CD14-positive monocyte (primary cell): ENCODE results near the gene CASK. TPM values are rescaled to one million over a fixed set of nuclear protein-coding genes. Genes with fewer than 3 reads are reported as not detected.

ENCODE experiments used
- DNase-seq, 3 donors: peaks; one replicate each; pipeline ENCODE4 v3.0.0-alpha.2; 2011 to 2022
- H2AFZ ChIP-seq: 2 replicates; pipeline ENCODE4 v1.6.0; 2012; ENCODE audit warnings: mild to moderate bottlenecking, low read depth, low read length, inconsistent platforms; ENCODE audit not compliant: insufficient read depth, poor library complexity, severe bottlenecking
- H3K27ac ChIP-seq, 2 donors: 1 replicate in 1 of 2; 2 replicates in 1 of 2; pipeline ENCODE4 v1.5.1; 2012 to 2013; ENCODE audit warnings: low read length in 2 of 2, control low read depth in 1 of 2, inconsistent platforms in 1 of 2, low read depth in 1 of 2, mild to moderate bottlenecking in 1 of 2
- H3K27me3 ChIP-seq, 2 donors: one replicate each; pipeline versions ENCODE4 v1.6.0 to v1.6.1; 2011 to 2013; ENCODE audit warnings: low read length in 2 of 2; ENCODE audit not compliant: control insufficient read depth in 2 of 2, insufficient read depth in 2 of 2
- H3K36me3 ChIP-seq, 2 donors: replicated peaks in 1 of 2; 1 replicate in 1 of 2; 2 replicates in 1 of 2; pipeline versions ENCODE4 v1.5.1 to v1.6.1; 2012 to 2013; ENCODE audit warnings: low read length in 2 of 2, control low read depth in 1 of 2, inconsistent platforms in 1 of 2, mild to moderate bottlenecking in 1 of 2; ENCODE audit not compliant: insufficient read depth in 2 of 2, control insufficient read depth in 1 of 2
- H3K4me1 ChIP-seq, 2 donors: 1 replicate in 1 of 2; 2 replicates in 1 of 2; pipeline versions ENCODE4 v1.5.1 to v1.6.1; 2012 to 2013; ENCODE audit warnings: low read length in 2 of 2, control low read depth in 1 of 2, inconsistent platforms in 1 of 2, mild to moderate bottlenecking in 1 of 2, moderate library complexity in 1 of 2; ENCODE audit not compliant: insufficient read depth in 2 of 2, control insufficient read depth in 1 of 2
- H3K4me2 ChIP-seq: replicated peaks from 2 replicates; pipeline ENCODE3; 2012; ENCODE audit warnings: low read length, moderate library complexity, mild to moderate bottlenecking; ENCODE audit not compliant: poor library complexity, severe bottlenecking; ENCODE audit errors: extremely low read depth
- H3K4me3 ChIP-seq, 3 experiments: fragments of 200-600 bp in 1 of 3; sonication (generic) in 1 of 3; replicated peaks in 1 of 3; 1 replicate in 2 of 3; 2 replicates in 1 of 3; pipeline ENCODE4 v1.5.1; 2011 to 2013; ENCODE audit warnings: low read length in 3 of 3, mild to moderate bottlenecking in 3 of 3, control low read depth in 2 of 3, low read depth in 2 of 3, inconsistent platforms in 1 of 3, moderate library complexity in 1 of 3
- H3K79me2 ChIP-seq: 2 replicates; pipeline ENCODE4 v1.6.0; 2012; ENCODE audit warnings: mild to moderate bottlenecking, control low read depth, inconsistent platforms, low read length, moderate library complexity; ENCODE audit not compliant: insufficient read depth
- H3K9ac ChIP-seq: 2 replicates; pipeline ENCODE4 v1.6.0; 2017; ENCODE audit warnings: low read length, mild to moderate bottlenecking; ENCODE audit not compliant: insufficient read depth, poor library complexity, severe bottlenecking
- H3K9me3 ChIP-seq, 2 donors: replicated peaks in 1 of 2; 1 replicate in 1 of 2; 2 replicates in 1 of 2; pipeline versions ENCODE4 v1.5.1 to v1.6.1; 2012 to 2013; ENCODE audit warnings: low read length in 2 of 2, control low read depth in 1 of 2; ENCODE audit not compliant: control insufficient read depth in 1 of 2, insufficient read depth in 1 of 2
- H4K20me1 ChIP-seq: 2 replicates; pipeline ENCODE4 v1.6.0; 2012; ENCODE audit warnings: mild to moderate bottlenecking, low read length, control low read depth, moderate library complexity; ENCODE audit not compliant: insufficient read depth
- H3K27ac Mint-ChIP-seq, 7 donors: one replicate each; pipeline ENCODE4 v1.8.0; 2020; ENCODE audit warnings: mild to moderate bottlenecking in 7 of 7, mixed read lengths in 7 of 7, moderate library complexity in 6 of 7, inconsistent platforms in 2 of 7
- H3K27me3 Mint-ChIP-seq, 3 donors: one replicate each; pipeline ENCODE4 v1.8.0; 2021 to 2022; ENCODE audit warnings: low read depth in 3 of 3, mild to moderate bottlenecking in 3 of 3, mixed read lengths in 3 of 3, moderate library complexity in 3 of 3, inconsistent platforms in 1 of 3
- H3K36me3 Mint-ChIP-seq, 2 donors: one replicate each; pipeline ENCODE4 v1.8.0; 2020; ENCODE audit warnings: mixed read lengths in 2 of 2, inconsistent platforms in 1 of 2, mild to moderate bottlenecking in 1 of 2
- H3K4me1 Mint-ChIP-seq: one replicate; pipeline ENCODE4 v1.8.0; 2020; ENCODE audit warnings: mild to moderate bottlenecking, mixed read lengths
- H3K4me3 Mint-ChIP-seq, 2 donors: one replicate each; pipeline ENCODE4 v1.8.0; 2020; ENCODE audit warnings: mild to moderate bottlenecking in 2 of 2, mixed read lengths in 2 of 2, moderate library complexity in 1 of 2
- H3K9me3 Mint-ChIP-seq, 7 donors: one replicate each; pipeline ENCODE4 v1.8.0; 2020 to 2022; ENCODE audit warnings: mixed read lengths in 7 of 7, mild to moderate bottlenecking in 6 of 7, moderate library complexity in 6 of 7, inconsistent platforms in 2 of 7
- WGBS: methylation state at CpG from one replicate; pipeline ENCODE4 v1.1.5; 2013; ENCODE audit warnings: missing lambda C conversion rate; ENCODE audit not compliant: insufficient coverage; 5-methylcytosine and 5-hydroxymethylcytosine counted together
- intact Hi-C, 2 donors: fragments of 100-400 bp; cut with micrococcal nuclease; formaldehyde crosslinking; loops; one replicate each; pipeline versions ENCODE4 v1.15.0 to v1.15.1; 2023
- polyA plus RNA-seq, 3 donors: library from polyadenylated mRNA; depleted of rRNA in 1 of 3; unstranded in 2 of 3; stranded (reverse) in 1 of 3; fragments of 300-500 nt in 2 of 3; fragments of >200 nt in 1 of 3; fragmentation: Illumina TruSeq in 2 of 3; gene quantifications; 1 replicate in 2 of 3; 2 replicates in 1 of 3; pipeline ENCODE4 v1.2.3, GENCODE V29; 2012 to 2021
- TF ChIP-seq, protein P1 (sequence below): fragments of 200-600 bp; IDR thresholded peaks from one replicate; pipeline ENCODE4 v1.8.0; 2022; ENCODE audit warnings: antibody characterized with exemption, mild to moderate bottlenecking

Gene CASK
- polyA plus RNA-seq, 3 donors = 0.48 to 7.4 (median 2.5) TPM

DNA sequence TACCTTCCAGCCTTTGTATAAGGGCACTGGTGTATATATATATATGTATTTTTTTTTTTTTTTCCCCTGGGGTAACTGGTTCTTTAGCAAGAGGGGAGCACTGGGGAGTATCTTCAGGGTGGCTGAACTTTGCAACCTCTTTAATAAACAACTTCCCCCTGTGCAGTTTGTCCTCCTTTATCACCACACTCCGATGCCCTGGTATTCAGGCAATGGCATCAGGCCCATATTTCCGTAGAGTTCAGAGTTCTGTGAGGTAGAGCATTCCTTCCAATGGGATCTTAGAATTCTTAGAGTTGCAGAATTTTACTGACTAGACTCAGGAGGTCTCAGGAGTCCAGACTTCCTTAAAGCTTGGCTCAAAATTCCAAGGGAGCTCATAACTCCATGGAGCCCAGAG is 451.6 kb downstream of the CASK start:
- peaks cover 0 to 16% (median 4%) of the 10 kb centered on the region in 7 donors for H3K9me3 Mint-ChIP-seq

DNA sequence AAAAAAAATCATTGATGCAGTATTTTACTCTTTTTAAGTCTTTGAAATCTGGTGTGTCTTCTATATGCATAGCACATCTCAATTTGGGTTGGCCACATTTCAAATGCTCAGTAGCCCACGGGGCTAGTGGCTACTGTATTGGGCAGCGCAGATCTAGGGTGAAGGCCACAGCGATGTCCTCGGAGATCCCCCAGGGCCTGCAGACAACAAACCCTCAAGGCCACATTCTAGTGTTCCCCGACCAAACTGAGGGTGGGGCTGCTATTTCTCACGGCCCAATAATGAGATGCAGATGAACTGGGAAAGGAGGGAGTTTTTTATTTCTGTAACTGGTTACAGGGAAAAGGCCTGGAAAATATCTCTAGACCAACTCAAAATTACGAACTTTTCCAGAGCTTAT is 452.6 kb downstream of the CASK start:
- H2AFZ ChIP-seq = no peak overlapping the region
- Mint-ChIP-seq H3K27ac (no peak overlapping the region), H3K4me3 (no peak overlapping the region), H3K4me1 (no peaks in the 10 kb centered on the region), H3K36me3 (no peaks in the 10 kb centered on the region), H3K9me3 (peaks cover 0 to 14% (median 4%) of the 10 kb centered on the region in 7 donors), H3K27me3 (peaks cover 0 to 6% (median 4%) of the 10 kb centered on the region in 3 donors)
- no peaks in the 10 kb centered on the region for H3K36me3 ChIP-seq
- H3K4me2 ChIP-seq = no peak overlapping the region
- H3K27ac ChIP-seq = no peak overlapping the region
- H3K4me1 ChIP-seq = no peaks in the 10 kb centered on the region
- WGBS = no CpG with 5 or more reads among the region's 7 CpGs
- H3K9me3 ChIP-seq = peaks cover 0 to 4% of the 10 kb centered on the region in 2 donors
- no peaks in the 10 kb centered on the region for H4K20me1 ChIP-seq
- no peak overlapping the region for H3K4me3 ChIP-seq
- DNase-seq = no peak
- H3K9ac ChIP-seq = no peak overlapping the region
- H3K27me3 ChIP-seq = no peaks in the 10 kb centered on the region
- intact Hi-C loops = no loop called here
- no peaks in the 10 kb centered on the region for H3K79me2 ChIP-seq
- TF ChIP-seq, protein P1, sequence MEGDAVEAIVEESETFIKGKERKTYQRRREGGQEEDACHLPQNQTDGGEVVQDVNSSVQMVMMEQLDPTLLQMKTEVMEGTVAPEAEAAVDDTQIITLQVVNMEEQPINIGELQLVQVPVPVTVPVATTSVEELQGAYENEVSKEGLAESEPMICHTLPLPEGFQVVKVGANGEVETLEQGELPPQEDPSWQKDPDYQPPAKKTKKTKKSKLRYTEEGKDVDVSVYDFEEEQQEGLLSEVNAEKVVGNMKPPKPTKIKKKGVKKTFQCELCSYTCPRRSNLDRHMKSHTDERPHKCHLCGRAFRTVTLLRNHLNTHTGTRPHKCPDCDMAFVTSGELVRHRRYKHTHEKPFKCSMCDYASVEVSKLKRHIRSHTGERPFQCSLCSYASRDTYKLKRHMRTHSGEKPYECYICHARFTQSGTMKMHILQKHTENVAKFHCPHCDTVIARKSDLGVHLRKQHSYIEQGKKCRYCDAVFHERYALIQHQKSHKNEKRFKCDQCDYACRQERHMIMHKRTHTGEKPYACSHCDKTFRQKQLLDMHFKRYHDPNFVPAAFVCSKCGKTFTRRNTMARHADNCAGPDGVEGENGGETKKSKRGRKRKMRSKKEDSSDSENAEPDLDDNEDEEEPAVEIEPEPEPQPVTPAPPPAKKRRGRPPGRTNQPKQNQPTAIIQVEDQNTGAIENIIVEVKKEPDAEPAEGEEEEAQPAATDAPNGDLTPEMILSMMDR = no peak

More for the DNA sequence above, 451.6 kb downstream of the CASK start:
- intact Hi-C loops = no loop called here
- Mint-ChIP-seq H3K27ac (no peak overlapping the region), H3K4me1 (no peaks in the 10 kb centered on the region), H3K36me3 (no peaks in the 10 kb centered on the region), H3K4me3 (no peak overlapping the region), H3K27me3 (peaks cover 0 to 6% (median 4%) of the 10 kb centered on the region in 3 donors)
- Histone ChIP-seq H3K4me3 (no peak overlapping the region), H3K9ac (no peak overlapping the region), H3K9me3 (peaks cover 0 to 4% of the 10 kb centered on the region in 2 donors), H3K4me1 (no peaks in the 10 kb centered on the region), H4K20me1 (no peaks in the 10 kb centered on the region), H2AFZ (no peak overlapping the region), H3K36me3 (no peaks in the 10 kb centered on the region), H3K27me3 (no peaks in the 10 kb centered on the region), H3K4me2 (no peak overlapping the region), H3K79me2 (no peaks in the 10 kb centered on the region), H3K27ac (no peak overlapping the region)
- TF ChIP-seq, protein P1 = no peak
- WGBS = no CpG with 5 or more reads among the region's 2 CpGs
- no peak for DNase-seq
